H9 (cell line): Measurements from ENCODE around the gene ZNF681. TPM values are rescaled to one million over a fixed set of nuclear protein-coding genes. Genes with fewer than 3 reads are reported as not detected.
A peak's percentile ranks its signal among the peaks of the same experiment; 100 is the strongest.
"Not testable (repeated sequence)": the region's sequence is repeated elsewhere in the genome, so short reads cannot be mapped to it uniquely, and the experiment has no call there.

Experiments
- DNase-seq: peaks from one replicate; pipeline ENCODE4 v3.0.0-alpha.2; 2017
- H2AFZ ChIP-seq: one replicate; pipeline ENCODE4 v1.6.1; 2013; ENCODE audit warnings: mild to moderate bottlenecking, low read length, control low read depth, moderate library complexity
- H2AK5ac ChIP-seq: 2 replicates; pipeline ENCODE4 v1.6.1; 2013; ENCODE audit warnings: low read length, control low read depth, mixed read lengths; ENCODE audit not compliant: insufficient read length
- H2BK120ac ChIP-seq: one replicate; pipeline ENCODE4 v1.6.1; 2013; ENCODE audit warnings: low read depth, mild to moderate bottlenecking, low read length, control low read depth, inconsistent platforms; ENCODE audit not compliant: poor library complexity, severe bottlenecking
- H2BK12ac ChIP-seq: 2 replicates; pipeline ENCODE4 v1.6.1; 2013; ENCODE audit warnings: low read length, control low read depth, mixed read lengths, low read depth; ENCODE audit not compliant: insufficient read length
- H2BK15ac ChIP-seq: 2 replicates; pipeline ENCODE4 v1.6.1; 2013; ENCODE audit warnings: low read depth, low read length, control low read depth
- H2BK20ac ChIP-seq: one replicate; pipeline ENCODE4 v1.6.1; 2013; ENCODE audit warnings: low read depth, mild to moderate bottlenecking, low read length, control low read depth, inconsistent platforms; ENCODE audit not compliant: poor library complexity, severe bottlenecking
- H2BK5ac ChIP-seq: 2 replicates; pipeline ENCODE4 v1.6.1; 2013; ENCODE audit warnings: low read length, control low read depth, mixed read lengths; ENCODE audit not compliant: insufficient read length
- H3K14ac ChIP-seq: 2 replicates; pipeline ENCODE4 v1.6.1; 2013; ENCODE audit warnings: low read length, control low read depth; ENCODE audit not compliant: insufficient read depth
- H3K18ac ChIP-seq: 2 replicates; pipeline ENCODE4 v1.6.1; 2013; ENCODE audit warnings: low read depth, mild to moderate bottlenecking, mixed read lengths, low read length, control low read depth; ENCODE audit not compliant: insufficient read length
- H3K23ac ChIP-seq: 2 replicates; pipeline ENCODE4 v1.6.1; 2013; ENCODE audit warnings: low read length, control low read depth, mixed read lengths, low read depth; ENCODE audit not compliant: insufficient read length
- H3K23me2 ChIP-seq: 2 replicates; pipeline ENCODE4 v1.6.1; 2013; ENCODE audit warnings: low read depth, mild to moderate bottlenecking, mixed read lengths, low read length, control low read depth; ENCODE audit not compliant: insufficient read length, poor library complexity, severe bottlenecking
- H3K27ac ChIP-seq: 2 replicates; pipeline ENCODE4 v1.5.1; 2013; ENCODE audit warnings: low read length, control low read depth, mixed read lengths, low read depth; ENCODE audit not compliant: insufficient read length
- H3K27me3 ChIP-seq: 2 replicates; pipeline ENCODE4 v1.6.1; 2013; ENCODE audit warnings: low read length, control low read depth, inconsistent platforms; ENCODE audit not compliant: insufficient read depth
- H3K4ac ChIP-seq: 2 replicates; pipeline ENCODE4 v1.6.1; 2013; ENCODE audit warnings: low read depth, mild to moderate bottlenecking, control low read depth, inconsistent platforms, low read length, moderate library complexity
- H3K4me1 ChIP-seq: 2 replicates; pipeline ENCODE4 v1.6.1; 2013; ENCODE audit warnings: low read length, control low read depth, inconsistent platforms; ENCODE audit not compliant: insufficient read depth
- H3K4me2 ChIP-seq: 2 replicates; pipeline ENCODE4 v1.6.1; 2013; ENCODE audit warnings: low read length, control low read depth, mixed read lengths; ENCODE audit not compliant: insufficient read length, insufficient read depth
- H3K56ac ChIP-seq: 2 replicates; pipeline ENCODE4 v1.6.1; 2013; ENCODE audit warnings: low read depth, mild to moderate bottlenecking, mixed read lengths, low read length, control low read depth; ENCODE audit not compliant: insufficient read length
- H3K79me1 ChIP-seq: 2 replicates; pipeline ENCODE4 v1.6.1; 2013; ENCODE audit warnings: low read depth, mild to moderate bottlenecking, moderate library complexity, low read length, control low read depth, inconsistent platforms; ENCODE audit not compliant: insufficient read depth, poor library complexity, severe bottlenecking
- H3K79me2 ChIP-seq: 2 replicates; pipeline ENCODE4 v1.6.1; 2013; ENCODE audit warnings: low read length, control low read depth, inconsistent platforms; ENCODE audit not compliant: insufficient read depth
- H3K9ac ChIP-seq: 2 replicates; pipeline ENCODE4 v1.6.1; 2013; ENCODE audit warnings: low read length, control low read depth, mixed read lengths; ENCODE audit not compliant: insufficient read length; ENCODE audit errors: extremely low read depth
- H3K9me3 ChIP-seq: one replicate; pipeline ENCODE4 v1.6.1; 2013; ENCODE audit warnings: low read depth, low read length, inconsistent platforms; ENCODE audit not compliant: control insufficient read depth
- H3T11ph ChIP-seq: one replicate; pipeline ENCODE4 v1.6.1; 2013; ENCODE audit warnings: mild to moderate bottlenecking, low read length, control low read depth, inconsistent platforms
- H4K20me1 ChIP-seq: one replicate; pipeline ENCODE4 v1.6.1; 2013; ENCODE audit not compliant: control insufficient read depth, insufficient read length, insufficient read depth
- H4K5ac ChIP-seq: 2 replicates; pipeline ENCODE4 v1.6.1; 2013; ENCODE audit warnings: low read depth, mild to moderate bottlenecking, mixed read lengths, low read length, control low read depth; ENCODE audit not compliant: insufficient read length
- H4K8ac ChIP-seq: replicated peaks from 2 replicates; pipeline ENCODE4 v1.6.1; 2013; ENCODE audit warnings: low read length, control low read depth, mixed read lengths, low read depth; ENCODE audit not compliant: insufficient read length
- H4K91ac ChIP-seq: 2 replicates; pipeline ENCODE4 v1.6.1; 2013; ENCODE audit warnings: low read depth, mild to moderate bottlenecking, moderate library complexity, mixed read lengths, low read length, control low read depth; ENCODE audit not compliant: insufficient read length
- H3K27ac Mint-ChIP-seq, 3 experiments: 2 replicates in 2 of 3; 3 replicates in 1 of 3; pipeline ENCODE4 v1.8.0; 2020 to 2021; ENCODE audit warnings: mixed read lengths in 3 of 3, mild to moderate bottlenecking in 1 of 3, moderate library complexity in 1 of 3
- H3K27me3 Mint-ChIP-seq: 2 replicates; pipeline ENCODE4 v1.8.0; 2021; ENCODE audit warnings: low read depth, mild to moderate bottlenecking, moderate library complexity, mixed read lengths
- H3K36me3 Mint-ChIP-seq, 3 experiments: 2 replicates in 2 of 3; 3 replicates in 1 of 3; pipeline ENCODE4 v1.8.0; 2020 to 2021; ENCODE audit warnings: low read depth in 3 of 3, mixed read lengths in 3 of 3; ENCODE audit not compliant: insufficient read depth in 1 of 3
- H3K4me1 Mint-ChIP-seq, 2 experiments: 2 replicates each; pipeline ENCODE4 v1.8.0; 2020; ENCODE audit warnings: mixed read lengths in 2 of 2
- H3K4me3 Mint-ChIP-seq, 2 experiments: 2 replicates in 1 of 2; 3 replicates in 1 of 2; pipeline ENCODE4 v1.8.0; 2020 to 2021; ENCODE audit warnings: mild to moderate bottlenecking in 2 of 2, mixed read lengths in 2 of 2, moderate library complexity in 1 of 2
- H3K9me3 Mint-ChIP-seq, 2 experiments: 2 replicates in 1 of 2; 3 replicates in 1 of 2; pipeline ENCODE4 v1.8.0; 2020; ENCODE audit warnings: mild to moderate bottlenecking in 2 of 2, mixed read lengths in 2 of 2, moderate library complexity in 1 of 2
- CTCF ChIP-seq: fragments of 200-600 bp; sonication (generic); conservative IDR thresholded peaks from 3 replicates; pipeline ENCODE4 v1.8.0; 2021; ENCODE audit warnings: antibody characterized with exemption, mild to moderate bottlenecking
- WGBS: extraction: QIAGEN DNeasy Blood & Tissue Kit; methylation state at CpG from one replicate; pipeline ENCODE4 v1.1.7; 2013; ENCODE audit warnings: missing lambda C conversion rate, low lambda C conversion rate, mixed read lengths; ENCODE audit not compliant: insufficient read length; ENCODE audit errors: extremely low coverage; 5-methylcytosine and 5-hydroxymethylcytosine counted together
- total RNA-seq: library from RNA; stranded (reverse); gene quantifications from 2 replicates; pipeline ENCODE4 v1.2.1, GENCODE V29; 2021

Gene ZNF681
- total RNA-seq, 1 experiment from 2014 or later, result 10.4 TPM

GRCh38 chr19:23698711-23699520 is 59.8 kb downstream of the ZNF681 start:
- Histone ChIP-seq H4K8ac (no peak overlapping the region), H3K4me2 (no peak overlapping the region), H4K91ac (no peak overlapping the region), H3K27ac (no peak overlapping the region), H2BK20ac (no peak overlapping the region), H3K56ac (no peak overlapping the region), H2AK5ac (no peak overlapping the region), H3K79me2 (no peaks in the 10 kb centered on the region), H3K27me3 (no peaks in the 10 kb centered on the region), H3K4ac (no peak overlapping the region), H3K23ac (no peak overlapping the region), H2AFZ (peak overlapping the region; percentile 1), H3K9ac (no peak overlapping the region), H3K23me2 (no peaks in the 10 kb centered on the region), H3T11ph (no peak overlapping the region), H2BK120ac (no peak overlapping the region), H4K20me1 (no peaks in the 10 kb centered on the region), H3K18ac (no peak overlapping the region), H2BK12ac (no peak overlapping the region), H2BK5ac (no peak overlapping the region), H3K4me1 (peaks cover 3% of the 10 kb centered on the region; the same call in 1 of the 2 replicates), H4K5ac (no peak overlapping the region), H3K9me3 (no peaks in the 10 kb centered on the region), H3K79me1 (no peaks in the 10 kb centered on the region), H3K14ac (no peak overlapping the region), H2BK15ac (no peak overlapping the region)
- Mint-ChIP-seq H3K4me3 (no peak overlapping the region), H3K27me3 (peaks cover 11% of the 10 kb centered on the region), H3K9me3 (peaks cover 0 to 9% of the 10 kb centered on the region in 2 experiments; a peak in 4 of 5 replicates), H3K36me3 (no peaks in the 10 kb centered on the region; a peak in 1 of 7 replicates), H3K4me1 (peaks cover 16 to 26% of the 10 kb centered on the region in 2 experiments), H3K27ac (no peak overlapping the region)
- DNase-seq, result peak; percentile 38
- TF ChIP-seq CTCF, result no peak
- no CpG with 5 or more reads among the region's 6 CpGs for WGBS

- H3K23me2 ChIP-seq, H2AFZ ChIP-seq, H3K9me3 Mint-ChIP-seq, H3K27me3 Mint-ChIP-seq, H3T11ph ChIP-seq, H2BK5ac ChIP-seq, H3K4me1 ChIP-seq, H3K79me1 ChIP-seq, H3K4me3 Mint-ChIP-seq, H3K56ac ChIP-seq, H4K20me1 ChIP-seq, H3K9ac ChIP-seq, H3K18ac ChIP-seq, H3K79me2 ChIP-seq, H3K27ac Mint-ChIP-seq, H3K36me3 Mint-ChIP-seq, H3K23ac ChIP-seq, DNase-seq, H2AK5ac ChIP-seq, H4K91ac ChIP-seq, H2BK120ac ChIP-seq, H4K5ac ChIP-seq, H3K14ac ChIP-seq, H2BK15ac ChIP-seq, H3K4ac ChIP-seq, H4K8ac ChIP-seq, H3K9me3 ChIP-seq, H3K27me3 ChIP-seq, H3K27ac ChIP-seq, H3K4me2 ChIP-seq, H2BK12ac ChIP-seq, H2BK20ac ChIP-seq: not testable (repeated sequence)
- peaks cover 7 to 19% of the 10 kb centered on the region in 2 experiments for H3K4me1 Mint-ChIP-seq
- no CpG with 5 or more reads among the region's 9 CpGs for WGBS
Measured at GRCh38 chr19:23692937-23693336, 65.8 kb downstream of the ZNF681 start.
